Measurements from ENCODE around the gene MLLT3.

The MLLT3 gene

GRCh38 chr9:20495098-20495497 lies 127.2 kb downstream of the MLLT3 start:
- H3K27me3 ChIP-seq (ENCODE audit: insufficient read depth, low read length, poor library complexity) = no peaks in the 10 kb centered on the region
- H3K27ac ChIP-seq (ENCODE audit: low read length) = no peak overlapping the region
- TF ChIP-seq EZH2 (IDR thresholded peaks at IDR 0.05; ENCODE audit: borderline replicate concordance, low read depth, low read length, severe bottlenecking) = no peak
- TF ChIP-seq, protein P1, sequence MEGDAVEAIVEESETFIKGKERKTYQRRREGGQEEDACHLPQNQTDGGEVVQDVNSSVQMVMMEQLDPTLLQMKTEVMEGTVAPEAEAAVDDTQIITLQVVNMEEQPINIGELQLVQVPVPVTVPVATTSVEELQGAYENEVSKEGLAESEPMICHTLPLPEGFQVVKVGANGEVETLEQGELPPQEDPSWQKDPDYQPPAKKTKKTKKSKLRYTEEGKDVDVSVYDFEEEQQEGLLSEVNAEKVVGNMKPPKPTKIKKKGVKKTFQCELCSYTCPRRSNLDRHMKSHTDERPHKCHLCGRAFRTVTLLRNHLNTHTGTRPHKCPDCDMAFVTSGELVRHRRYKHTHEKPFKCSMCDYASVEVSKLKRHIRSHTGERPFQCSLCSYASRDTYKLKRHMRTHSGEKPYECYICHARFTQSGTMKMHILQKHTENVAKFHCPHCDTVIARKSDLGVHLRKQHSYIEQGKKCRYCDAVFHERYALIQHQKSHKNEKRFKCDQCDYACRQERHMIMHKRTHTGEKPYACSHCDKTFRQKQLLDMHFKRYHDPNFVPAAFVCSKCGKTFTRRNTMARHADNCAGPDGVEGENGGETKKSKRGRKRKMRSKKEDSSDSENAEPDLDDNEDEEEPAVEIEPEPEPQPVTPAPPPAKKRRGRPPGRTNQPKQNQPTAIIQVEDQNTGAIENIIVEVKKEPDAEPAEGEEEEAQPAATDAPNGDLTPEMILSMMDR (IDR thresholded peaks at IDR 0.05; ENCODE audit: borderline replicate concordance, extremely low read depth, low read length, poor library complexity, severe bottlenecking) = no peak
- H4K20me1 ChIP-seq (ENCODE audit: insufficient read depth, low read length) = peaks cover 6% of the 10 kb centered on the region; the same call in 1 of the 2 replicates
- no peak overlapping the region for H3K4me3 ChIP-seq (ENCODE audit: low read depth in 1 of 2, low read length in 2 of 2)
- no peaks in the 10 kb centered on the region for H3K9me3 ChIP-seq (ENCODE audit: insufficient read depth, low read length, severe bottlenecking)
- H3K4me1 ChIP-seq (ENCODE audit: insufficient read depth, low read length) = peaks cover 5% of the 10 kb centered on the region
- ATAC-seq (ENCODE audit: insufficient read depth, low read depth) (no peak), DNase-seq (no peak)
- H3K4me2 ChIP-seq (ENCODE audit: insufficient read depth, low read length) = no peak overlapping the region
- no peak overlapping the region for H2AFZ ChIP-seq (ENCODE audit: low read depth, low read length)
- H3K36me3 ChIP-seq (ENCODE audit: insufficient read depth, low read length) = no peaks in the 10 kb centered on the region
- peaks cover 61% of the 10 kb centered on the region for H3K79me2 ChIP-seq (ENCODE audit: insufficient read depth, low read length)
- H3K9ac ChIP-seq (ENCODE audit: low read depth, low read length) = no peak overlapping the region

- H3K79me2 ChIP-seq (ENCODE audit: insufficient read depth, low read length) = peaks cover 61% of the 10 kb centered on the region
- no peak overlapping the region for H3K4me2 ChIP-seq (ENCODE audit: insufficient read depth, low read length)
- no peak overlapping the region for H3K9ac ChIP-seq (ENCODE audit: low read depth, low read length)
- no peaks in the 10 kb centered on the region for H3K9me3 ChIP-seq (ENCODE audit: insufficient read depth, low read length, severe bottlenecking)
- peaks cover 5% of the 10 kb centered on the region for H3K4me1 ChIP-seq (ENCODE audit: insufficient read depth, low read length)
- ATAC-seq (ENCODE audit: insufficient read depth, low read depth) (no peak), DNase-seq (no peak)
- H4K20me1 ChIP-seq (ENCODE audit: insufficient read depth, low read length) = peaks cover 6% of the 10 kb centered on the region; the same call in 1 of the 2 replicates
- H2AFZ ChIP-seq (ENCODE audit: low read depth, low read length) = no peak overlapping the region
- TF ChIP-seq, protein P1 (IDR thresholded peaks at IDR 0.05; ENCODE audit: borderline replicate concordance, extremely low read depth, low read length, poor library complexity, severe bottlenecking) = no peak
- no peak for TF ChIP-seq EZH2 (IDR thresholded peaks at IDR 0.05; ENCODE audit: borderline replicate concordance, low read depth, low read length, severe bottlenecking)
- no peak overlapping the region for H3K4me3 ChIP-seq (ENCODE audit: low read depth in 1 of 2, low read length in 2 of 2)
- H3K36me3 ChIP-seq (ENCODE audit: insufficient read depth, low read length) = no peaks in the 10 kb centered on the region
- no peaks in the 10 kb centered on the region for H3K27me3 ChIP-seq (ENCODE audit: insufficient read depth, low read length, poor library complexity)
- H3K27ac ChIP-seq (ENCODE audit: low read length) = no peak overlapping the region
These were observed 128.3 kb downstream of the MLLT3 start for GRCh38 chr9:20494035-20494434.

DNA sequence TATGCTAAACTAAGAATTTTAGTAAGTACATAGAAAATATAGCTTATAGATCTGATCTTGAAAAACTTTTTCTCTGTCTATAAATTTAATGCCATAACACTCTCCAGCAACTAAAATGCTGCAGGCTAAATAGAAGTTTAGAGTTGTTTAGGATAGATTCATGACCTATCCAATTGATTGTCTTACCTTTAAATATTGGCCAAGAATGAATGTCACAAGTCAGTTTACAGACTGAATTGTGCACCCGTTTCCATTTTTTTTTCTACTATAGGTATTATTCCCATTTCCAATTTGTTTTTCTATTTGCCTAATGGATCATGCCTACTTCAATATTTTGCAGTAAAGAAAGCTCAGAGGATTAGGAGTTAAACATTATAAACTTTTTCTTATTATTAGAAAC lies 129.5 kb downstream of the MLLT3 start:
- Histone ChIP-seq H3K79me2 (ENCODE audit: insufficient read depth, low read length) (peaks cover 61% of the 10 kb centered on the region), H3K27me3 (ENCODE audit: insufficient read depth, low read length, poor library complexity) (no peaks in the 10 kb centered on the region), H3K9me3 (ENCODE audit: insufficient read depth, low read length, severe bottlenecking) (no peaks in the 10 kb centered on the region), H3K4me1 (ENCODE audit: insufficient read depth, low read length) (peaks cover 5% of the 10 kb centered on the region), H3K4me3 (ENCODE audit: low read depth in 1 of 2, low read length in 2 of 2) (no peak overlapping the region), H3K27ac (ENCODE audit: low read length) (no peak overlapping the region), H3K9ac (ENCODE audit: low read depth, low read length) (no peak overlapping the region), H2AFZ (ENCODE audit: low read depth, low read length) (no peak overlapping the region), H3K36me3 (ENCODE audit: insufficient read depth, low read length) (no peaks in the 10 kb centered on the region), H4K20me1 (ENCODE audit: insufficient read depth, low read length) (peaks cover 6% of the 10 kb centered on the region; the same call in 1 of the 2 replicates), H3K4me2 (ENCODE audit: insufficient read depth, low read length) (no peak overlapping the region)
- TF ChIP-seq, protein P1 (IDR thresholded peaks at IDR 0.05; ENCODE audit: borderline replicate concordance, extremely low read depth, low read length, poor library complexity, severe bottlenecking) = no peak
- TF ChIP-seq EZH2 (IDR thresholded peaks at IDR 0.05; ENCODE audit: borderline replicate concordance, low read depth, low read length, severe bottlenecking) = no peak
- DNase-seq (no peak), ATAC-seq (ENCODE audit: insufficient read depth, low read depth) (no peak)

DNA sequence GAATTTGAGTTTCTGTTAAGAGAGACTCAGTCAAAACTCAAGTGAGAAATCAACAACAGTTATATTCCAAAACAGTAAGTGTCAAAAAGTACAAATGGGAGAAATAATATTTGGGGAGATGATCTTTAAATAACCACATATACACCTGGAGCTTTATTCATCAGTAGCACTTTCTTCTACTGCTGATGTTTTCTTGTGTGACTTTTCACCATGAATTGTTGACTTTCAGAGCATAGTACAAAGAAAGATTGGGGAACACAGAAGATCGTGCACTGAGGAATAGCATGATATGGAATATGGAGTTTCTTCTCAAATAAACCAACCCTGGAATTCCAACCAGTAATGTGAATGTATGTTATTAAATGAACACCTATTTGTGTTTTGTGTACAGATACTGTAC lies 130.7 kb downstream of the MLLT3 start:
- Histone ChIP-seq H3K27ac (ENCODE audit: low read length) (no peak overlapping the region), H3K4me1 (ENCODE audit: insufficient read depth, low read length) (peaks cover 3% of the 10 kb centered on the region), H3K4me3 (ENCODE audit: low read depth in 1 of 2, low read length in 2 of 2) (no peak overlapping the region), H3K9ac (ENCODE audit: low read depth, low read length) (no peak overlapping the region), H3K27me3 (ENCODE audit: insufficient read depth, low read length, poor library complexity) (no peaks in the 10 kb centered on the region), H3K4me2 (ENCODE audit: insufficient read depth, low read length) (no peak overlapping the region), H3K36me3 (ENCODE audit: insufficient read depth, low read length) (no peaks in the 10 kb centered on the region), H3K79me2 (ENCODE audit: insufficient read depth, low read length) (peaks cover 61% of the 10 kb centered on the region), H2AFZ (ENCODE audit: low read depth, low read length) (no peak overlapping the region), H4K20me1 (ENCODE audit: insufficient read depth, low read length) (peaks cover 5% of the 10 kb centered on the region; the same call in 1 of the 2 replicates), H3K9me3 (ENCODE audit: insufficient read depth, low read length, severe bottlenecking) (no peaks in the 10 kb centered on the region)
- ATAC-seq (ENCODE audit: insufficient read depth, low read depth) (no peak), DNase-seq (no peak)
- no peak for TF ChIP-seq EZH2 (IDR thresholded peaks at IDR 0.05; ENCODE audit: borderline replicate concordance, low read depth, low read length, severe bottlenecking)
- TF ChIP-seq, protein P1 (IDR thresholded peaks at IDR 0.05; ENCODE audit: borderline replicate concordance, extremely low read depth, low read length, poor library complexity, severe bottlenecking) = no peak

All from DND-41 (cell line).